Retina (tissue), 1 donor: ENCODE results near the gene LDLRAP1.

Source experiments
- DNase-seq: peaks from one replicate; pipeline ENCODE4 v3.0.0-alpha.2; 2016

Gene LDLRAP1

DNA sequence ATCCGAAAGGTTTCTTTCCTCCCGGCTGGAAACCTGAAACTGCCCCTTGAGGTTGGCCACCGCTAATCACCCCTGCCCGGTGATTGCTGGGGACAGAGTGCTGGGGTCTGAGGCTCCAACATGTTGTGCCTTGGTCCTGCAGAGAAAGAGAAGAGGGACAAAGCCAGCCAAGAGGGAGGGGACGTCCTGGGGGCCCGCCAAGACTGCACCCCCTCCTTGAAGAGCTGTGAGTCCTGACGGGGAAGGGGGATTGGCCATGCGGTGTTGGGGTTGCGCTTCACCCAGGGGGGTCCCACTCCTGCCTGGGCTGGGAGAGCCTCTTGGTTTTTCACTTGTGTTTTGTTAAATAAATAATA lies 19.5 kb downstream of the LDLRAP1 start:
- no peak for DNase-seq

DNA sequence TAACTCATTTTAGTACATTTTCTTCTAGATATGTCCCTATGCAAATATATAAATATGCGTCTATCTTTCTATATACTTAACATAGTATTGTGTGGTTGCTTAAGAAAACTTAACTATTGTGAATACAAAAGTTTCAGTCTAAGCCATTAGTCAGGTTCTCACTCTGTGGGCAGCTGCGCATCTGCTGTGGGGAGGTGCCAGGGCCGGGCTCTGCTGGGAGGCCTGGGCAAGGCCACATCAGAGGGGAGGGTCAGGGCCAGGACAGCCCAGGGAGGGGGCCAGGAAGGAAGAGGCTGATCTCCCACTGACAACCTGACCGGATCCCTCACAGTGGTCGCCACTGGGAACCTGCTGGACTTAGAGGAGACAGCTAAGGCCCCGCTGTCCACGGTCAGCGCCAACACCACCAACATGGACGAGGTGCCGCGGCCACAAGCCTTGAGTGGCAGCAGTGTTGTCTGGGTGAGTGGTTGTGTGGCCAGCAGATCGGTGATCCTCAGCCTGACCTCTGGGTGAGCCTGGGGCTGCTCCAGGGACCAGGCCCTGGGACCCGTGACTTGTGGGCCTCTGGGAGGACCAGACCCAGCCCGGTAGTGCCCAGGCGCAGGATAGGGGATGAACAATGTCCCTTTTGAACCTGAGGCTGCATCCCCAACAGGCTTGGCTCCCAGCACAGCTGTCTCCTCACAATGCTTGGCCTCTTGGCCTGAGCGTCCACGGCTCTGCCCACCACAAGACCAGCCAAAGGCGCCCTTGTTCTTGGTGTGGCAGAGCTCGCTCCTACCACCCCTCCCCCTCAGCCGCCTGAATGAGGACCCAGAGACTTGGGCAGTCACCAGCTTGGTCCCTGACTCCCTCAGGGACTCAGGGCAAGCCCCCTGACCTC lies 20.2 kb downstream of the LDLRAP1 start:
- no peak for DNase-seq

DNA sequence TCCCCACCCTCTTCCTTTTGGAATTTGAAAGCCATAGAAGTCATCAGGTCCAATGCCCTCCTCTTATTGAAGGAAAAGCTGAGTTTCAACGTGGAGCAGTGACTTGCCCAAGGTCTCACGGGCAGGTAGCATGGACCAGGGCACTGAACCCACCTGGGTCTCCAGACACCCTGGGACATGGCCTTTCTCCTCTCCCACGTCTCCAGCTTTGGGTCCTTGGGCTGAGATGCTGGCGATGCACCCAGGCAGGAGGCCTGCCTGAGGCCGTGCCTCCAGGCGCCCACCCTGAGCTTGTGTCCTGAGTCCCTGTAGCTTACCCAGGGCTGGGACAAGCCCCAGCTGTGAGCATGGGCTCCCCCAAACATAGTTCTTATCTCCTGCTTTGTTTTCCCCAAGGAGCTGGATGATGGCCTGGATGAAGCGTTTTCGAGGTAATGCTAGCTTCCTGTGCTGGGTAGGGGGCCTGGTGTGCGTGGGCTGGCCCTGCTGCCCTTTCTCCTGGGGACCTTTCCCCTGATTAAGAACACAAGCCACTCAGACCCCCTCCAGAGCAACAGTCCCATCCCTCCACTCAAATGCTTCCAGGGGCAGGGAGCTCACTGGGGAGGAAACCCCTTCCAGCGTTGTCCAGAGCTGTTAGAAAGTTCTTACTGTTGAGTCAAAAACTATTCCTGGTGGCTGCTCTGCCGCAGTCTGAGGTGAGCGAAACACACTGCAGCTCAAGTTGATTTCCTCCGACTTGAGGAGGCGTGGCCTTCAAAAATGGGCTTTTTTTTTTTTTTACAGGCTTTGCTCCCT lies 21.6 kb downstream of the LDLRAP1 start:
- peak; percentile 19 for DNase-seq

DNA sequence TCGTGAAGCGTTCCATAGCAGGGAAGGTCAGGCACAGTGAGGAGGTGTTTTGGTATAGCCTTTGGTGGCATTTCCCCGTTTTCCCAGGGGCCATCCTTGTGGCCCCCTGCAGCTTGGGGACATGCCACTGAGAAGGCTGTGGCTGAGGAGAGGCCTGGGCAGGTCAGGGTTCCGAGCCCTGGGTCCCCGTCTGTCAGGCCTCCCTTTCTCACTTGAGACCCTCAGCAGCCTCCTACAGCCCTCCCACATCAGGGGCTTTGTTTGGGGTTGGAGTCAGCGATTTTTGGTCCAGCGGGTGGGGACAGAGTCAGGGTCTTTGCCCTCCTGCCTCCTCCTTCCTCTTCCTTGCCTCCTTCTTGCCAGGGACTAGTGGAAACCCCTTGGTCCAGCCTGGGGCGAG lies 22.2 kb downstream of the LDLRAP1 start:
- no peak for DNase-seq

DNA sequence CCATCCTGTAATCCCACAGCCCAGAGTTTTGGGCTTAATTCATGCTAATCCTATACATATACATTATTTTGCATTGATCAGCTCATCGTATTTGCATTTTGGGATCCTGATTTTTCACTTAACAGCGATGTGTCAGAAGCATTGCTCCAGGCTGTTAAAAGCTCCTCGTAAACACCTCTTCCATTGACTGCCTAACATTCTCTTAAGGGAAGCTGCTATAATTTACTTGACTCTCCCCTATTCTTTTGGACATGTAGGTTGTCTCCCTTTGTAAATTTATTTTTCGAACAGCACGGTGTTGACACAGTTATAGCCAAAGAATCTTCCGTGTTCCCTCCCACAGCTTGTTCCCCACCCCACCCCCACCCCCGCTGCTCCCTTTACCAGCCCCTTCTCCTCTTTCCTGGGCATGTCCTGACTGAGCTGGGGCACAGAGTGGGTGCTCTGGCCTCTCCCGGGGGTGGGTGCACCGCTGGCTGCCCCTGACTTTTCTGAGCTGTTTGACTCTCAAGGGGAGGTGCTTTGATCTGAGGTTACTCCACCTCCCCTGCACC lies 22.8 kb downstream of the LDLRAP1 start:
- no peak for DNase-seq

DNA sequence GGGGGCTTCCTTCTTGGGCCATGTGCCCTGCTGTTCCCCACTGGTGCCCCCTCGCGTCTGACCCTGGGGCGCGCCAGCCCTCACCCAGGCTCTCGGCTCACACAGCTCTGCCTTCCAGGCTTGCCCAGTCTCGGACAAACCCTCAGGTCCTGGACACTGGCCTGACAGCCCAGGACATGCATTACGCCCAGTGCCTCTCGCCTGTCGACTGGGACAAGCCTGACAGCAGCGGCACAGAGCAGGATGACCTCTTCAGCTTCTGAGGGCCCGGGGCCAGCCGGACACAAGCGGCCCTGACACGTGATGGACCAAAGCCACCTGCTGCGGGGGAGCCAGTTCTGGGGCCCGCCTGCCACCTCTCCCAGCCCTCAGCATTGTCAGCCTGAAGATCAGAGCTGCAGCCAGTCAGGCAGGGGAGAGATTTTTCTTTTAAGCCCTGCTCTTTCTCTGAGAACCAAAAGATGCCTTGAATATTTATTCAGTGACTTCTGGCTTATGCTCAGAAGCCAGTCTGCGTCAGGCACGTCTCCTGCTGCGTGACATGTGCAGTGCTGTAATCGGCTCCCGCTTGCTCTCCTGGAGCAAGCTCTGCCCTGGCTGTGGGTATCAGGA lies 23.4 kb downstream of the LDLRAP1 start:
- DNase-seq = peak; percentile 73

DNA sequence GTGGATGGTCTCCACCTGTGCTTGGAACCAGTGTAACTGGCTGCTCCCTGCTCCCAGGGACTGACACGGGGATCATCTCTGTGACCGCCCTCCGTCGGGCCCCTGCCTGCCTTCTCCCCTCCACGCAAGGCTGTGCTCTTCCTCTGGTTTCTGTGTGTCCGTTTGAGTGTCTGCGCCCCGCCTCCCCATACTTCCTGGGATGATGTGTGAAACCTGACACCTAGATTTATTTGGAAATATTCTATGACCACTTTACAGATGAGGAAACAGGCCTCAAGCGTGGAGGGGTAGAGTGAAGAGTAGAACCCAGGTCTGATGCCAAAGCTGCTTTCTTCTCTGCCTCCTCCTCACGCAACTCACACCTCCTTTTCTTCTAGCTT lies 24.3 kb downstream of the LDLRAP1 start:
- DNase-seq = no peak

DNA sequence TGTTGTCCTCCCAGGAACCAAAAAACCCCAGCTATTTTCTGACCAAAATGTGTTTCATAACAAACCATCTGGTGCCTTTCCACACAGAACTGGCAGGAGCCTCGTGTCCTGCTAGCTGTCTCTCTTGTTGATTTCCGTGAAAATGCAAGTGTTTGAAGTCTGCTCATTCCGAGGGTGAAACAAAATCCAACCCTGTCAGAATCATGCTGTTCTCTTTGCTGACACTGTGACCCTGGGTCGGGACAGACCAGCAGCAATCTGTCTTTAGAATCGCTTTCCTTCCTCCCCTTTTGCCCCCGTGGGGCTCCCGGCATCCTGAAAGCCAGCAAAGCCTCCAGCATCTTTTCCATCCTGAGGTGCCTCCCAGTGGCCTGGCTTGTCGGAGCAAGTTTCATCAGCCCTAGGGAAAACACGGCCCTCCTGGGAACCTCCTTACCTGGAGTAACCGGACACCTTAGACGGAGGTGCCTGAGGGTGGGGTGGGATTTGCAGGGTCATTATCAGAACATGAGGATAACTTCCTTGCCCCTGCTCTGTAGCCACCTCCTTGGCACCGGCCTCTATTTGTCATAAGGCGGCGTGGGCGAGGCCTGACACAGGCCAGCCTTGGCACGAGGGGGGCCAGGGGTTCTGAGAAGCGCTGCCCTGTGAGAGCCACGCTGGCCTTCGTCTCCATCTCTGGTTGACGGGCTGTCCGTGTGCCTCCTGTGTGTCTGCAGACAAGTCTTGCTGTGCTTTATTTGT lies 24.9 kb downstream of the LDLRAP1 start:
- DNase-seq = peak; percentile 28

DNA sequence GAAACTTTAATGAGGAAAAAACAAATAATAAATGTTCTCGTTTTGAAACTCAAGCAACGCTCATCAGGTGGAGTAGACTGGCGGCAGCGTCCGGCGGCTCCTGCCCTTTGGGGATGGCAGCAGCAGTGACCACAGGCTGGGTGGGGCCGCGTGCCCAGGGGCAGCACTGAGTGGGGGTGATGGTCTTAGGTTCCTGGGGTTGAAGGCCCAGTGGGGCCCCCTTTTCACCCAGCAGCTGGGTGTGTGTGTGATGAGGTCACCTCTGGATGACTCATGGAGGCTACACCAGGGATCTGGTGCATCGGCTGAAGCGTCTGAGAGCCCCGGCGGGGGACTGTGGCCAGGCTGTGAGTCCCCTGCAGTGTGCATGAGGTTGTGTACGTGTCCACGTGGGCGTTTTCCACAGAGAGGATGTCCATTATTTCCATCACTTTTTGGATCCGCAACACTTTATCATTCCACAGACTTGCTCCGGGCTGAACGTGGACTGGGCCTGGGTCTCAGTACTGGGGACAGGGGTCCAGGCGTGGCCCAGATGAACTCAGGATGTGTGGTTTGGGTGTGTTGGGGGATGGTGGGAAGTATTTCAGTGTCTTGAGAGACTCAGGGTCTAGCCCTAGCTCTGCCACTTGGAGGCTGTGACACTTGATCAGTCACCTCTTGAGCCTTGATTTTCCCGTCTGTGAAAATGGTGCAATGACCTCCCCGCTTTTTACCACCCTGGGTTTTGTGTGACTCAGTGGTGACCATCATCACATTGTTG lies 25.6 kb downstream of the LDLRAP1 start:
- no peak for DNase-seq

DNA sequence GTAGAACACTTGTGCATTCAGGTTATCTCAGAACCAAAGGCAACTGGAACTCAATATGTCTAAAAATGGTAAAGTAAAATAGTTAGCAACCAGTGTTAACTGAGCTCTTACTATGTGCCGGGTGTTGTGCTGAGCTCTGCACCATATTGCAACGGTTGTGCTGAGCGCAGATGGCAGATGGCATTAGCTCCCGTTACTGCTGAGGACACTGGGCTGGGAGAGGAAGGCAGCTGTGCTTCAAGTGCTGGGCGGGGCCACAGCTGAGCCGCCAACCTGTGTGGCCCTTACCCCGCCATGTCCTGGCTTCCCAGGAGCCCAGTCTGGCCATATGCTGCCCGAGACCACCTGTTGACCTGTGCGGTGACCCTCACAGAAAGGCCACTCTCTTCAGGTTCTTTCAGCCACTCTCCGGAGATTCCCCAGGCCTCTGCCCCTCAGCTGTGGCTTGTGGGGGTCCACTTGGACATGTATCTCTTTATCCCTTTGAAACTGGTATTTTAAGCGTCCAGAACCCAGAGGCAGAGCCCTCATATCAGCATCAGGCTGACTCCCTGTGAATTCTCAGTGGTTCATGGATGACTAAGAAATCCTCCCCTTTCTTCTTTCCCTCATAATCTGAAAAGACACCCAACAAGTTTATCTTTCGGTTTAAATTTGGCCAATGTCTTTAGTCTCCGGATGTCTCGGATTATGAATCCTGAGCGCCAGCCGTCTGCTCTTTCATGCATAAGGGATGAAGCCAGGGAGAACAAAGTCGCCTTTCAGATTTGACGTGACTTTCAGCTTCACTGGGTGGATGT lies 26.4 kb downstream of the LDLRAP1 start:
- DNase-seq = peak; percentile 65

DNA sequence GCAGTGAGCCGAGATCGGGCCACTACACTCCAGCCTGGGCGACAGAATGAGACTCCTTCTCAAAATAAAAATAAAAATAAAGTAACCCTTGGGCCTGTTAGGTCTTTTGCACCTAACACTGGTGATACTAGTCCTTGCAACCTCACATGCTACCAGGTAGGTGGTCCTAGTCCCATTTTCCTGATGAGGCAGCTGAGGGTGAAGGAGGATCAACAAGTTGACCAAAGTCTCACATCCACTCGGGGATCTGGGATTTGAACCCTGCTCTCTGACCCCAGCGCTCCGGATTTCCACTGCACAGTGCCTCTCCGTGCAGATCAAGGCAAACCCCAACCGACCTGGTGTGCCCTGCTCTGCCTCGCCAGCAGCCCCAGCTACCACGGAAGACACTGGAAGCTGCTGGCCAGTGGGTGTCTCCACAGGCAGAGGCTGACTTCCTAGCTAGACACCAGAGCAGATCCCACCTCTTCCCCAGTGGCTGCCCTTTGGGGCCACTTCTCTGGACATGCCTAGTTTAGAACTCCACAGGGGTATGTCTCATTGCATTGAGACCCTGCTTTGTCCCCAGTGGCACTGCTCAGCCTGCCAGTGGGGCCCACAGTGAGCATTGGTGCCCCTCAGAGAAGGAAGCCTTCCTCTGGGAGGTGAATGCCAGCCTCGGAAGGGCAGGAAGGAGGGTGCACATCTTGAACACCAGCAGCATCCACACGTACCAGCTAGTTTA lies 27.6 kb downstream of the LDLRAP1 start:
- DNase-seq = no peak

DNA sequence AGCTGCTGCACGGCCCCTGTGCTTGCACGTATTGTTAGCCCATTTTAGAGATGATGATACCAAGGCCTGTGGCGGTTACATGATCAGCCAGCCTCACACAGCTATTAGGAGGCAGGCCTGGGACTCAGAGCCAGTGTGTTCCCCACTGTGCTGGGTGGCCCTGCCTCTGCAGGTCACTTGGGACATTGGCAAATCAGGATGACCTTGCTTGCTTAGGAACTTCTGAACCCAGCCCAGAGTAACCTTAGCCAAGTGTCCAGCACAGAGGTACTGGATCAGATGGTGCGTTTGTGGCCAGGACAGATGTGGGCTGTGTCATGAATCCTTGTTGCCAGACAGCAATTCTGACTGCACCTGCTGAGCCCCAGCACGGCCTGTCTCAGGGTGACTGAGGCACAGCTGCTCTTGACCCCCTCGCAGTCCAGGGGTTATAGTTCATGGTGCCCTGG lies 28.1 kb downstream of the LDLRAP1 start:
- DNase-seq = no peak

DNA sequence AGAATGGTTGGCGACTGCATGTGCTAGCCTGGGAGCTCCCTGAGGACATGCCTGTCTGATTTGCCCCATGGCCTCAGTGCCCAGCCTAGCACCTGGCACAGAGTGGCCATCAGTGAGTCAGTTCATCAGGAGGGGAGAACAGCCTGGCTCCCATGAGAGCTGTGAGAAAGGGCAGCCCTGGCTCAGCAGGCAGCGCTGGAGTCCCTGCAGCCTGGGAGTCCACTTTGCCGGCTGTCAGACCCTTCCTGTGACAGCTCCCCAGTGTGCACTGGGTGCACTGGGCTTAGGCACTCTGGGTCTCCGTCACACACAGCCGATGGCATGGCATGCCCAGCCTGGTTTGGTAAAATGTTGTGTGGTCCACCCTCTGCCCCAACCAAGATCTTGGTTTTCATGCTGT lies 28.7 kb downstream of the LDLRAP1 start:
- no peak for DNase-seq

DNA sequence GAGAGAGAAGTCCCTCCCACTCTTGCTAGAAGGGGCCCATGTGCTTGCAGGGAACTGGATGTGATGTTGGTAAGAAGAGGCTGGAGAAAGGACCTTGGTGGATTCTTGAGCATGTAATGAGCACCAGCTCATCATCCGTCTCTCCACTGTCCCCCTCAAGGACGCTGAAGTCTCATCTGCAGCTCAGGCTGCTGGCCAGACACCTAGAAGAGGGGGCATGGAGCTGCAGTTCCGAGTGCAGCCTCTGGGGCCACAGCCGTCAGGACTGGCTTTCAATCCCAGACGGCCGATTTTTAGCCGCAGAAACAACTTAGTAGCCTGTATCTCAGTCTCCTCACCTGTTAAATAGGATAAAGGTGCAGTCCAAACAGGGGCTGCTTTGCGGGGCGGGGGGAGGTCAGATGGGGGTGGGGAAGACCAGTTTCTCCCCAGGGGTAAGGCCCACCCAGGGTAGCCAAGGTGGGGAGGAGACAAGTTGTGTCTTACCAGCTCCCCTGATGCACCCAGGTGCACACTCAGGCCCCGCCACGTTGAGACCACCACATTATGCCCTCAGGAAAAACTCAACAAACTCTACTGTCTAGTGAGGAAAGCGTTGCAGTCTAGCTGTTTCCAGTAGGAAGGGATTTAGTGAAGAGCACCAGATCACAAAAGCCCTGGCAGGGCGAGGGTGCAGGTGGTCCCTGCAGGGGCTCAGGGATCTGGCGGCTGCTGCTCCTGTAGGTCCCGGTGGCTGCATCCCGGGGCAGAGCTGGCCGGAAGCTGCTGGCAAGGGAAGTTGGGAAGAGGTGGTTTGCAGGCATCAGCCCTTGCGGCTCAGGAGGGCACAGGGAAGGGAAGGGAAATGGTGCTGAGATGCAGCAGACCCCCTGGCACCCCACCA lies 29.5 kb downstream of the LDLRAP1 start:
- DNase-seq = peak; percentile 42

DNA sequence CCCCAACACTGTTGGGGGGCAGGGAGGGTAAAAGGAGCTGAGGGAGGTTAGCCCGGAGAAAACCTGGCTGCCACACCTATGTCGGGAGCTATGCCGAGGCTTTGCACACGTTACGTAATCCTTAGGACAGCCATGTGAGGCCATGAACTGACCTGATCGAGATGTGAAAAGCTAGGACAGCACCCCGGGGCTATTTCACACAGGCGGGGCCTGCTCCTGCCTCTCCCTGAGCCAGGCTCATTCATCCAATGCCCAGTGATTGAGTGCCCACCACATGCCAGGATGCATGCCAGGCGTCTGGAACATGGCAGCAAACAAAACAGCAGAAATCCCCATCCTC lies 30.2 kb downstream of the LDLRAP1 start:
- DNase-seq = peak; percentile 41

DNA sequence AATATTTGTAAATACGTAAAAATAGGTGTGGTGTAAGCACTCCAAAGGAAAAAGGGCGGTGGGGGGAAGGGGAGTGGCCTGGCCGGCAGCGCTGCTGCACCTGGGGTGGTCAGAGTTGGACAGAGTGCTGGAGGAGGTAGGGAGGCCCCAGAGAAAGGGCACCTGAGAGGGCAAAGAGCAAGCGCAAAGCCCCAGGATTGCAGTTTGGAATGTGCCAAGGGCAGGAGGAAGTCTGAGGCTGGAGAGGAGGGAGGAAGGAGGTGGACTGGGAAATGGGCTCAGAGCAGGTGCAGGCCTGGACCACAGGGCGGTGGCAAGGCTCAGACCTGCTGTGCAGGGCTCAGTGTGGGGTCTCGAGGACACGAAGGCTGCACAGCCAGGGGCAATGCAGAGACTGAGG lies 30.6 kb downstream of the LDLRAP1 start:
- no peak for DNase-seq

DNA sequence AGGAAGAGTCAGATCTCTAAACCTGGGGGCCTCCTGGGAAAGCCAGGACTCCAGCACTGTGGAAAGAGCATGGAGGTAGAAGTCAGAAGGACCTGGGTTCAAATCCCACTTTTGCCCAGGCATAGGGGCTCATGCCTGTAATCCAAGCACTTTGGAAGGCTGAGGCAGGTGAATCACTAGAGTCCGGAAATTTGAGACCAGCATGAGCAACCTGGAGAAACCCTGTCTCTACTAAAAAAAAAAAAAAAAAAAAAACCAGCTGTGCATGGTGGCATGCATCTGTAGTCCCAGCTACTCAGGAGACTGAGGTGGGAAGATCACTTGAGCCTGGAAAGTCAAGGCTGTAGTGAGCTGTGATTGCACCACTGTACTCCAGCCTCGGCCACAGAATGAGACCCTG lies 31.8 kb downstream of the LDLRAP1 start:
- DNase-seq = no peak

DNA sequence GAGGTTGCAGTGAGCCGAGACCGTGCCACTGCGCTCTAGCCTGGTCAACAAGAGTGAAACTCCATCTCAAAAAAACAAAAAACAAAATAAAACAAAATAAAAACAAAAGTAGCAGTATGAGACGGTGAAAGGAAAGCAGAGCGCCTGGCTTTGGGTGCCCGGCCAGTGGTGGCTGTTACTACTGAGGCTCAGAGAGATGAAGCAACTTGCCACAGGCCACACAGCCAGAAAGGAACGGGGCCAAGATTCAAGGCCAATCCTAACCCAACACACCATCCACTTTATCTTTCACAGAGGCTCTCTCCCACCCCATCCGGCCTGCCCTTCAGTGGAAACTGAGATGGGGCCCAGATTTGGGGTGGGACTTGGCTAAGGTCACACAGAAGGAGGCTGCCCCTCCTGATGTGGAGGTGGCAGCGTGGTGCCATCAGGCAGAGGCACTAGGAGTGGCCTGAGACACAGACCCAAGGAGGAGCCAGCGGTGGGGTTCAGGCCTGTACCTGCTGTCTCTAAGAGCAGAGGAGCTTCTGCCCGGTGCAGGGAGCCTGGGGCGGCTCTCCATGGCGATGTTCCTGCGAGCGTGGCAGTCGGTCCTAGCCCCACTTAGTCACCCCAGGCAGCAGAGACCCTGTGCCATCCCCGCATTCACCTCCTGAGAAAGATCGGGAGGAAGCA lies 33.2 kb downstream of the LDLRAP1 start:
- no peak for DNase-seq
